ENCODE results near the gene SERTAD1.

DNA sequence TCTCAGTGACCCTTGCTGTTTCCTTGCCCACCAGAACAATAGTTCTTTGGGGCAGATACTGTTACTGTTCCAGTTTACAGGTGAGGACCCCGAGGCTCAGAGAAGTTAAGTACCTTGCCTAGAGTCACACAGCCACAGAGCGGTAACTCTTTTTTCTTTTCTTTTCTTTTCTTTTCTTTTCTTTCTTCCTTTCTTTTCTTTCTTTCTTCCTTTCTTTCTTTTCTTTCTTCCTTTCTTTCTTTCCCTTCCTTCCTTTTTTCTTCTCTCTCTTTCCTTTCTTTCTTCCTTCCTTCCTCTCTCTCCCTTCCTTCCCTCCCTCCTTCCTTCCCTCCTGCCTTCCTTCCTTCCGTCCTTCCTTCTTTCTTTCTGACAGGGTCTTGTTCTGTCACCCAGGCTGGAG lies 7.8 kb downstream of the SERTAD1 start:
- TF ChIP-seq, protein P1, sequence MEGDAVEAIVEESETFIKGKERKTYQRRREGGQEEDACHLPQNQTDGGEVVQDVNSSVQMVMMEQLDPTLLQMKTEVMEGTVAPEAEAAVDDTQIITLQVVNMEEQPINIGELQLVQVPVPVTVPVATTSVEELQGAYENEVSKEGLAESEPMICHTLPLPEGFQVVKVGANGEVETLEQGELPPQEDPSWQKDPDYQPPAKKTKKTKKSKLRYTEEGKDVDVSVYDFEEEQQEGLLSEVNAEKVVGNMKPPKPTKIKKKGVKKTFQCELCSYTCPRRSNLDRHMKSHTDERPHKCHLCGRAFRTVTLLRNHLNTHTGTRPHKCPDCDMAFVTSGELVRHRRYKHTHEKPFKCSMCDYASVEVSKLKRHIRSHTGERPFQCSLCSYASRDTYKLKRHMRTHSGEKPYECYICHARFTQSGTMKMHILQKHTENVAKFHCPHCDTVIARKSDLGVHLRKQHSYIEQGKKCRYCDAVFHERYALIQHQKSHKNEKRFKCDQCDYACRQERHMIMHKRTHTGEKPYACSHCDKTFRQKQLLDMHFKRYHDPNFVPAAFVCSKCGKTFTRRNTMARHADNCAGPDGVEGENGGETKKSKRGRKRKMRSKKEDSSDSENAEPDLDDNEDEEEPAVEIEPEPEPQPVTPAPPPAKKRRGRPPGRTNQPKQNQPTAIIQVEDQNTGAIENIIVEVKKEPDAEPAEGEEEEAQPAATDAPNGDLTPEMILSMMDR (IDR thresholded peaks at IDR 0.05) = no peak
- TF ChIP-seq EP300 (IDR thresholded peaks at IDR 0.05) (no peak), POLR2A (IDR thresholded peaks at IDR 0.05) (no peak)
